Central memory CD8-positive, alpha-beta T cell (primary cell): Measurements from ENCODE around the gene SH3BP5.

Experiments
- ATAC-seq: fragments of 150-1000 bp; cut with Tn5 transposase; replicated peaks from 2 replicates; pipeline ENCODE4 v1.10.0; 2022; ENCODE audit warnings: mild to moderate bottlenecking, moderate FRiP score, moderate number of reproducible peaks; ENCODE audit not compliant: poor library complexity, severe bottlenecking; ENCODE audit errors: extremely low read depth
- DNase-seq, 2 donors: peaks; one replicate each; pipeline ENCODE4 v3.0.0; 2021; ENCODE audit warnings: low spot score in 2 of 2
- H3K27ac Mint-ChIP-seq: one replicate; pipeline ENCODE4 v1.8.0; 2022; ENCODE audit warnings: low read depth, mild to moderate bottlenecking, moderate library complexity, mixed read lengths
- H3K27me3 Mint-ChIP-seq: one replicate; pipeline ENCODE4 v1.8.0; 2022; ENCODE audit warnings: mixed read lengths
- H3K36me3 Mint-ChIP-seq: one replicate; pipeline ENCODE4 v1.8.0; 2022; ENCODE audit warnings: mild to moderate bottlenecking, moderate library complexity, mixed read lengths; ENCODE audit not compliant: insufficient read depth
- H3K4me1 Mint-ChIP-seq: one replicate; pipeline ENCODE4 v1.8.0; 2022; ENCODE audit warnings: mixed read lengths
- H3K4me3 Mint-ChIP-seq: one replicate; pipeline ENCODE4 v1.8.0; 2022; ENCODE audit warnings: mild to moderate bottlenecking, moderate library complexity, mixed read lengths
- H3K9me3 Mint-ChIP-seq: one replicate; pipeline ENCODE4 v1.8.0; 2022; ENCODE audit warnings: mixed read lengths

SH3BP5 gene

GRCh38 chr3:15286022-15286421 is 46.4 kb downstream of the SH3BP5 start:
- H3K9me3 Mint-ChIP-seq: no peaks in the 10 kb centered on the region
- ATAC-seq: no peak
- peaks cover 66% of the 10 kb centered on the region for H3K4me1 Mint-ChIP-seq
- H3K27ac Mint-ChIP-seq: no peak overlapping the region
- DNase-seq: no peak
- no peaks in the 10 kb centered on the region for H3K27me3 Mint-ChIP-seq
- no peak overlapping the region for H3K4me3 Mint-ChIP-seq
- peaks cover 11% of the 10 kb centered on the region for H3K36me3 Mint-ChIP-seq

- no peak for ATAC-seq
- DNase-seq: no peak
- Mint-ChIP-seq H3K9me3 (no peaks in the 10 kb centered on the region), H3K27me3 (no peaks in the 10 kb centered on the region), H3K36me3 (peaks cover 13% of the 10 kb centered on the region), H3K4me1 (peaks cover 68% of the 10 kb centered on the region), H3K27ac (peak overlapping the region; percentile 60), H3K4me3 (peak overlapping the region; percentile 15)
Observed at GRCh38 chr3:15284121-15284889, 48.1 kb downstream of the SH3BP5 start.

- no peaks in the 10 kb centered on the region for H3K27me3 Mint-ChIP-seq
- H3K4me1 Mint-ChIP-seq: peaks cover 68% of the 10 kb centered on the region
Observed at GRCh38 chr3:15283702-15284101, 48.7 kb downstream of the SH3BP5 start.

GRCh38 chr3:15281817-15282216 is 50.6 kb downstream of the SH3BP5 start:
- no peak overlapping the region for H3K27ac Mint-ChIP-seq
- ATAC-seq: no peak
- H3K36me3 Mint-ChIP-seq: peaks cover 13% of the 10 kb centered on the region
- H3K4me3 Mint-ChIP-seq: no peak overlapping the region
- DNase-seq: no peak
- no peaks in the 10 kb centered on the region for H3K27me3 Mint-ChIP-seq
- H3K4me1 Mint-ChIP-seq: peaks cover 70% of the 10 kb centered on the region
- H3K9me3 Mint-ChIP-seq: no peaks in the 10 kb centered on the region

More at GRCh38 chr3:15283702-15284101, 48.7 kb downstream of the SH3BP5 start:
- Mint-ChIP-seq H3K36me3 (peaks cover 13% of the 10 kb centered on the region), H3K27ac (peak overlapping the region; percentile 60), H3K4me3 (no peak overlapping the region), H3K9me3 (no peaks in the 10 kb centered on the region)
- no peak for DNase-seq
- ATAC-seq: no peak

- Mint-ChIP-seq H3K36me3 (peaks cover 13% of the 10 kb centered on the region), H3K4me1 (peaks cover 69% of the 10 kb centered on the region), H3K27ac (no peak overlapping the region), H3K4me3 (peak overlapping the region; percentile 7), H3K9me3 (no peaks in the 10 kb centered on the region), H3K27me3 (no peaks in the 10 kb centered on the region)
- DNase-seq: no peak
- no peak for ATAC-seq
Observed at GRCh38 chr3:15280853-15281532, 51.4 kb downstream of the SH3BP5 start.

- peak overlapping the region; percentile 4 for H3K4me3 Mint-ChIP-seq
- peaks cover 13% of the 10 kb centered on the region for H3K36me3 Mint-ChIP-seq
- DNase-seq (no peak), ATAC-seq (no peak)
- H3K9me3 Mint-ChIP-seq: no peaks in the 10 kb centered on the region
- H3K27ac Mint-ChIP-seq: peak overlapping the region; percentile 3
- peaks cover 74% of the 10 kb centered on the region for H3K4me1 Mint-ChIP-seq
- H3K27me3 Mint-ChIP-seq: no peaks in the 10 kb centered on the region
Observed at GRCh38 chr3:15279671-15280402, 52.5 kb downstream of the SH3BP5 start.

GRCh38 chr3:15279205-15279604 is 53.2 kb downstream of the SH3BP5 start:
- ATAC-seq: no peak
- no peak overlapping the region for H3K4me3 Mint-ChIP-seq
- H3K9me3 Mint-ChIP-seq: no peaks in the 10 kb centered on the region
- peak overlapping the region; percentile 3 for H3K27ac Mint-ChIP-seq
- H3K36me3 Mint-ChIP-seq: peaks cover 10% of the 10 kb centered on the region
- H3K27me3 Mint-ChIP-seq: no peaks in the 10 kb centered on the region
- no peak for DNase-seq
- peaks cover 76% of the 10 kb centered on the region for H3K4me1 Mint-ChIP-seq

- no peak for DNase-seq
- H3K9me3 Mint-ChIP-seq: no peaks in the 10 kb centered on the region
- no peak overlapping the region for H3K4me3 Mint-ChIP-seq
- peaks cover 79% of the 10 kb centered on the region for H3K4me1 Mint-ChIP-seq
- H3K27me3 Mint-ChIP-seq: no peaks in the 10 kb centered on the region
- no peak for ATAC-seq
- no peak overlapping the region for H3K27ac Mint-ChIP-seq
- peaks cover 10% of the 10 kb centered on the region for H3K36me3 Mint-ChIP-seq
Observed at GRCh38 chr3:15277861-15278500, 54.4 kb downstream of the SH3BP5 start.

GRCh38 chr3:15276028-15276724 is 56.2 kb downstream of the SH3BP5 start:
- Mint-ChIP-seq H3K27ac (peak overlapping the region; percentile 64), H3K4me3 (no peak overlapping the region), H3K4me1 (peaks cover 87% of the 10 kb centered on the region)

GRCh38 chr3:15273227-15273626 is 59.2 kb downstream of the SH3BP5 start:
- DNase-seq: no peak
- peak overlapping the region; percentile 92 for H3K27ac Mint-ChIP-seq
- H3K36me3 Mint-ChIP-seq: peaks cover 16% of the 10 kb centered on the region
- peak overlapping the region; percentile 41 for H3K4me3 Mint-ChIP-seq
- H3K9me3 Mint-ChIP-seq: no peaks in the 10 kb centered on the region
- H3K4me1 Mint-ChIP-seq: peaks cover 86% of the 10 kb centered on the region
- H3K27me3 Mint-ChIP-seq: no peaks in the 10 kb centered on the region
- ATAC-seq: no peak

More at GRCh38 chr3:15276028-15276724, 56.2 kb downstream of the SH3BP5 start:
- DNase-seq (no peak), ATAC-seq (no peak)
- Mint-ChIP-seq H3K36me3 (peaks cover 12% of the 10 kb centered on the region), H3K27me3 (no peaks in the 10 kb centered on the region), H3K9me3 (no peaks in the 10 kb centered on the region)

GRCh38 chr3:15272426-15273196 is 59.8 kb downstream of the SH3BP5 start:
- H3K9me3 Mint-ChIP-seq: no peaks in the 10 kb centered on the region
- ATAC-seq: no peak
- H3K4me3 Mint-ChIP-seq: peak overlapping the region; percentile 41
- H3K36me3 Mint-ChIP-seq: peaks cover 14% of the 10 kb centered on the region
- peak overlapping the region; percentile 92 for H3K27ac Mint-ChIP-seq
- no peaks in the 10 kb centered on the region for H3K27me3 Mint-ChIP-seq
- no peak for DNase-seq
- peaks cover 88% of the 10 kb centered on the region for H3K4me1 Mint-ChIP-seq
